Measurements from ENCODE around the gene ABHD10.

Gene ABHD10

DNA sequence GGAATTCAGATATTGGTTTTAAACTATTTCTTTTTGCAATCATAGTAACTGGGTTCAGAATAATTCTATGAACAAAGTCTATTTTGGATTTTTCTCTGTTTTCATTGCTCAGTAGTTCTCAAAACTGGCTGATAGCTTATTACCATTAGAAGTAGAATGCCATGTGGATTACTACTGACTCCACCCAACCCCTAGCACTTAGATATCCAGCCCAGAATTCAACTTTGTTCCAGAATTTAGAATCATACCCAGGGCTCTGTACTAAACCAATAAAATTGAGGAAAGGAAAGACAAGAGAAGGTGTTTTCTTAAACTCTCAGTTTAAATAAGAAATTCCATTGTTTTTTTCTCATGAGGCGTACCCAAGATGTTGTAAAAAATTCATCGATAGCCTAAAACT is 39.0 kb upstream of the ABHD10 start:
- DNase-seq (ENCODE audit: low read depth): no peak
- TF ChIP-seq, protein P1, sequence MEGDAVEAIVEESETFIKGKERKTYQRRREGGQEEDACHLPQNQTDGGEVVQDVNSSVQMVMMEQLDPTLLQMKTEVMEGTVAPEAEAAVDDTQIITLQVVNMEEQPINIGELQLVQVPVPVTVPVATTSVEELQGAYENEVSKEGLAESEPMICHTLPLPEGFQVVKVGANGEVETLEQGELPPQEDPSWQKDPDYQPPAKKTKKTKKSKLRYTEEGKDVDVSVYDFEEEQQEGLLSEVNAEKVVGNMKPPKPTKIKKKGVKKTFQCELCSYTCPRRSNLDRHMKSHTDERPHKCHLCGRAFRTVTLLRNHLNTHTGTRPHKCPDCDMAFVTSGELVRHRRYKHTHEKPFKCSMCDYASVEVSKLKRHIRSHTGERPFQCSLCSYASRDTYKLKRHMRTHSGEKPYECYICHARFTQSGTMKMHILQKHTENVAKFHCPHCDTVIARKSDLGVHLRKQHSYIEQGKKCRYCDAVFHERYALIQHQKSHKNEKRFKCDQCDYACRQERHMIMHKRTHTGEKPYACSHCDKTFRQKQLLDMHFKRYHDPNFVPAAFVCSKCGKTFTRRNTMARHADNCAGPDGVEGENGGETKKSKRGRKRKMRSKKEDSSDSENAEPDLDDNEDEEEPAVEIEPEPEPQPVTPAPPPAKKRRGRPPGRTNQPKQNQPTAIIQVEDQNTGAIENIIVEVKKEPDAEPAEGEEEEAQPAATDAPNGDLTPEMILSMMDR (conservative IDR thresholded peaks at IDR 0.05; ENCODE audit: low read depth, low read length): no peak
- H3K4me3 ChIP-seq (ENCODE audit: low read length): no peak overlapping the region

DNA sequence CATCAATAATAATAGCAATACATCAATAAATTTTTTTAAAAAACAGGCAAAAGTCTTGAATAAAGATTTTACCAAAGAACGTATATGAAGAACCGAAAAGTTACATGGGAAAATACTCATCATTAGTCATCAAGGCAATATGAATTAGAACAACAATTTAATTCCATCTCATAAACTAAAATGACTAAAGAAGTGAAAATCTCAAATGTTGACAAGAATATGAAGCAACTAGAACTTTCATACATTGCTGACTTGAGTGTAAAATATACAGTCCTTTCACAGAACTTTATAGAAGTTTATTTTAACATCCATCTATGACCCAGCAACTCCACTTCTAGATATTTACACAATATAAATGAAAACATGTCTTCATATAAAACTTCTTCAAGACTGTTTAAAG is 35.3 kb upstream of the ABHD10 start:
- TF ChIP-seq, protein P1 (conservative IDR thresholded peaks at IDR 0.05; ENCODE audit: low read depth, low read length): no peak
- no peak overlapping the region for H3K4me3 ChIP-seq (ENCODE audit: low read length)
- no peak for DNase-seq (ENCODE audit: low read depth)

DNA sequence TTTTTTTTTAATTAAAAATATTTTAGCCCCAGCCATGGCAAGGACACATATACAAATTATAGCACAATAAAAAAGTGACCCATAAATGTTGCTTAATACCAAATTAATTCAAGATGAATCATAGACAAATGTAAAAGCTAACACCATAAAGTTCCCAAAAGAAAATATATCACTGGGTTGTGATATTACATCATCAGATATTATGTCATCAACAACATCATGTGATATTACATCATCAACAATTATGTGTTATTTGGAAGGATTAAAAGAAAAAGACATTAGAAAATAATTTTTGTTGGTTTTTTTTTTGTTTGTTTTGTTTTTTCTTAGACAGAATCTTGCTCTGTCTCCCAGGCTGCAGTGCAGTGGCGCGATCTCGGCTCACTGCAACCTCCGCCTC is 34.5 kb upstream of the ABHD10 start:
- DNase-seq (ENCODE audit: low read depth): no peak
- no peak overlapping the region for H3K4me3 ChIP-seq (ENCODE audit: low read length)
- TF ChIP-seq, protein P1 (conservative IDR thresholded peaks at IDR 0.05; ENCODE audit: low read depth, low read length): no peak

DNA sequence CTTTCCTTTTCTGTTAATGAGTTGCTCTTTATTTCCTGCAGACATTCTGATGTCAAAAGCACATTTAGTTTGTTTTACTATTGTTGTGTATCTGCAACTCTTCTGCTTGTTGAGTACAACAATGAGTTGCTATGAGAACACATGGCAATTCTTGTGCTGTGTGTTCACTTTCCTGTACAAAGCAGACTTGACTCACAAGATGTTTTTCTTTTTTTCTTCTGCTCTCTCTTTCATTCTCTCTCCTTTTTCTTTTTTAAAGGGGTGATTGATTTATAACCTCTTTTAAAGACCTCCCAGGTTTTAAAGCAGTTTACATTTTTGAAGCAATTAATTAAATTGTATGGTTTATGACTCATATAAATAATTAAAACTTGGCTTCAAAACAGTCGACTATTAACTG is 31.6 kb upstream of the ABHD10 start:
- no peak overlapping the region for H3K4me3 ChIP-seq (ENCODE audit: low read length)
- TF ChIP-seq, protein P1 (conservative IDR thresholded peaks at IDR 0.05; ENCODE audit: low read depth, low read length): no peak
- peak; percentile 25 for DNase-seq (ENCODE audit: low read depth)

DNA sequence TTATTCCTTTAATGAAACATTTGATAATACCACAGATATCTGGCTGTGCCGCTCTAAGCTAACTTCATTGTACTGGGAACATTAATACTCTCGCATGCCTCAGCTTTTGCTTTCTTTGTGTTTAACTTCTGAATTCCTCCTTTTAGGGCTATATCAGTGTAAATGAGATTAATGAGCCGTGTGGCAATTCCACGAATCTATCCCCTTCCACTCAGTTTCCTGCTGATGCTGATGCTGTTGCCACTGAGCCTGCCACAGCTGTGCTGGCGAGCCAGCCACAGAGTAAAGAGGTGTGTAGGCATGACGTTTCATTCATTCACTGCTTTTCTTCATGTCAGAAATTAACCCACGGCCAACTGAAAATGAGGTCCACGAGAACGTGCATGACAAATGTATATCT is 30.0 kb upstream of the ABHD10 start:
- peak; percentile 43 for DNase-seq (ENCODE audit: low read depth)
- TF ChIP-seq, protein P1 (conservative IDR thresholded peaks at IDR 0.05; ENCODE audit: low read depth, low read length): no peak
- no peak overlapping the region for H3K4me3 ChIP-seq (ENCODE audit: low read length)

DNA sequence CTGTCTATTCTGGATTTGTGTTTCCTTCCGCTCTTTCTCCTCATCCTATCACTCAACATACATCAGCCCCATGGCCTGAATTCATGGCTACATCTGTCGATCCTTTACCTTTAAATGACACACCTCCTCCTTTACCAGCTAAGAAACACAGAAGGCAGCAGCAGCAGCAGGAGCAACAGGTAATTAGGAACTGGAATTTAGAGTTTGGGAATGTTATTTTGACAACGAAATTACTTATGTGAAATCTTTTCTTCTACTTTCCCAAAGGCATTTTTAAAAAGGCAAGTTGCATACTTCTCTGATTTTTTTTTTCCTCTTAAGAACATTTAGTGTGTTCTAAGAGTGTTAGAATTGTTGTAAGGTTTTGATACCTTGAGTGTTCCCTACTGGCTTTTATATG is 29.1 kb upstream of the ABHD10 start:
- TF ChIP-seq, protein P1 (conservative IDR thresholded peaks at IDR 0.05; ENCODE audit: low read depth, low read length): no peak
- DNase-seq (ENCODE audit: low read depth): no peak
- H3K4me3 ChIP-seq (ENCODE audit: low read length): no peak overlapping the region

DNA sequence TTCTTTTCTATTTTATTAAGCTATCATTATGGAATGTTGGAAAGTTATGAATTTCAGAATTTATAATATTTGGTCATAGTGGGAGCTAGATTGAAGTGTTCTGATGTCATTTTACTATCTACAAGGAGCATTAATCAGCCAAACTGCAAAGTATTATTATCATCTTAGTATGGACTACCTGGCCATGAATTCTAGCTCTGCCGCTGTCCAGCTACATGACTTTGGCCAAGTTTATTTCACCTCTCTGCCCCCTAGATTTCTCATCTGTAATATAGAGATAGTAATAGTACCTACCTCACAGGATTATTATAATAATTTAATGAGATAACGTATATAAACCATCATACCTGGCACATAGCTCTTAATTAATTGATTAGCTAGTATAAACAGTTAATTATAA is 27.8 kb upstream of the ABHD10 start:
- DNase-seq (ENCODE audit: low read depth): no peak
- no peak overlapping the region for H3K4me3 ChIP-seq (ENCODE audit: low read length)
- TF ChIP-seq, protein P1 (conservative IDR thresholded peaks at IDR 0.05; ENCODE audit: low read depth, low read length): no peak
